Measurements from ENCODE around the gene SP2.

The SP2 gene

DNA sequence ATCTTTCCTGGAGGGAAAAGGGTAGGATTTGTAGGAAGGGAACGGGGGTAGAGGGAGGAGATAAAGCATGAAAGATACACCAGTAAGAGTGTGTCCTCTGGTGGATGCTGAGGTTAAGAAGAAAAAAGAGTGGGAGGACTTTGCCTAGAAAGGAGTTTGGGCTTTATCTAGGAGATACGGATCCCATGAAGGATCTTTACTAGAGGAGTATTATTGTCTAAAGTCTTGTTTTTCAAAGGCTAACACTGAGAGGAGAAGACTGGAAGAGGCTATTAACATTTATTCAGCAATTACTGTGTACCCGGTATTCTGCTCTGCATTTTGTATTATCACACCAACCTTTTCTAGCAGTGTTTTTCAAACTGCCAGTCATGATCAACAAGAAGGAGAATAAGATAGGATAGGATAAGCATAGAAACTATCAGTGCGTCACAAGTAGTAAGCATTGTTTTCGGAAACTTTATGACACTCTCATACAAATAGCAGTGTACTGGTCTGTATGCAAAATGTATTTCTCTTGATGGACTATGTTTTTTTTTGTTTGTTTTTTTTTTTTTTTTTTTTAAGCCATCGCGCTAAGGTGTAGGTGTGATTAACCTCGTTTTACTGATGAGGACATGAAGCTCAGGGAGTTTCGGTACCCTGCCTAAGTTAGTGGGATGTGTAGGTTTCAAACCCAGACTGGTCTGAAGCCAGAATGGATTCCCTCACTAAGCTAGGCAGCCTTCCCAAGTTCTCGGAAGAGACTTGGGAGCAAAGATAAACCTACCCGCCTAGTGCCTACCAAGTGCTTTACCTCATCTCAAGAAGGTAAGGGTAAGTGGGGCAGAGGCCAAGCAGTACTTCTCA is 1.3 kb upstream of the SP2 start:
- peak overlapping the region; percentile 94 for H3K4me3 ChIP-seq (replicated peaks; ENCODE audit: low read depth, low read length)
- no peak for DNase-seq (ENCODE audit: low read depth)
- no peak for TF ChIP-seq CTCF (IDR thresholded peaks at IDR 0.05; ENCODE audit: low read length, missing control alignments)

- H3K4me3 ChIP-seq (replicated peaks; ENCODE audit: low read depth, low read length), result peak overlapping the region; percentile 94
- peak; percentile 28 for DNase-seq (ENCODE audit: low read depth)
- TF ChIP-seq CTCF (IDR thresholded peaks at IDR 0.05; ENCODE audit: low read length, missing control alignments), result no peak
These were observed 635 bp upstream of the SP2 start for GRCh38 chr17:47895347-47895855.

DNA sequence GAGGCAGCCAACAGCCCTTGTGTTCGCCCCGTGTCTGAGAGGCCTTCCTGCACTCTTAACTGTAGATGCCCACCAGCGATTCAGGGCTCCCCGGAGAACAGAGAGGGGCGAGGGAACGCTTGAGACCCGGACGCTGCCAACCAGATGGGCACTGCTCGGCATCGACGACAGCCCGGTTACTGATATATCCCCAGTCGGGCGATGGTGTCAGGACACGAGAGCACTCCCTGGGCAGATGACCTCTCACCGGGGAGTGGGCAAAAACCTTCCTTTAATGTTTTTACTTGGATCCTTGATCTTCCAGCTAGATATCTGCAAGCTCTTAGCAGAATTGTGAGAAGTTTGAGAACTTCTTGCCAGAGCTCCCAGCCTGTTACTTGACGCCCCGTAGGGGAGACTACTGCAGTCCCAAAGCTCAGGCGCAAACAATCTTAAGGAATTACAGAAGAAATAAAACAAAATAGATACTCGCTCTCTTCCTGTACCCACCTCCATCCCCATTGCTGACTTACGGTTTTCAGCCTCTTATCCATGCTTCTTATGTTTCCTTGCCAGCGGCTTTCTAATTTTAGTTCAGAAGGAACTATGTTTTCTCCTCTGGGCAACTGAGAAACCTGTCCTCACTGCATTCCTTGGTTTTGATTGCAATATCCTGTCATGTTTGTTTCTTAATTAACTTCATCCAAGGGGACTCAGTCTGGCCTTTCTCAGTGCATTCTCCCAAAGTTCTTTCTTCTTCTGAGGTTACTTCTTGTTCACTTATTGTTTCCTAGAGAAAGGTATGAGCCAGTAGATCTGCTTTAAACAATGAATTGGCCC is 845 bp downstream of the SP2 start:
- DNase-seq (ENCODE audit: low read depth), result peak; percentile 17
- H3K4me3 ChIP-seq (replicated peaks; ENCODE audit: low read depth, low read length), result peak overlapping the region; percentile 68
- TF ChIP-seq CTCF (IDR thresholded peaks at IDR 0.05; ENCODE audit: low read length, missing control alignments), result no peak

- no peak for TF ChIP-seq CTCF (IDR thresholded peaks at IDR 0.05; ENCODE audit: low read length, missing control alignments)
- H3K4me3 ChIP-seq (replicated peaks; ENCODE audit: low read depth, low read length), result peak overlapping the region; percentile 68
- DNase-seq (ENCODE audit: low read depth), result no peak
These were observed 1.5 kb downstream of the SP2 start for GRCh38 chr17:47897561-47897960.

- H3K4me3 ChIP-seq (replicated peaks; ENCODE audit: low read depth, low read length), result no peak overlapping the region
- DNase-seq (ENCODE audit: low read depth), result no peak
- no peak for TF ChIP-seq CTCF (IDR thresholded peaks at IDR 0.05; ENCODE audit: low read length, missing control alignments)
These were observed 2.2 kb downstream of the SP2 start for GRCh38 chr17:47898241-47898640.

- no peak overlapping the region for H3K4me3 ChIP-seq (replicated peaks; ENCODE audit: low read depth, low read length)
- TF ChIP-seq CTCF (IDR thresholded peaks at IDR 0.05; ENCODE audit: low read length, missing control alignments), result no peak
- no peak for DNase-seq (ENCODE audit: low read depth)
These were observed 3.6 kb downstream of the SP2 start for GRCh38 chr17:47899643-47900042.
